K562 (cell line): Measurements from ENCODE around the gene NR1H3. TPM values are rescaled to one million over a fixed set of nuclear protein-coding genes. Genes with fewer than 3 reads are reported as not detected.

Source experiments
- ADNP ChIP-seq: fragments of 200-800 bp; sonication (Bioruptor generic); IDR thresholded peaks from 2 replicates; pipeline ENCODE4 v1.6.1; 2016; ENCODE audit warnings: missing genetic modification characterization, missing compliant biosample characterization
- AFF4 ChIP-seq: sonication (generic); formaldehyde crosslinking; IDR thresholded peaks from 2 replicates; pipeline ENCODE4 v1.8.0; 2023; ENCODE audit warnings: mild to moderate bottlenecking, missing genetic modification reagents
- ASH1L ChIP-seq: fragments of 450-650 bp; IDR thresholded peaks from 2 replicates; pipeline ENCODE4 v1.6.1; 2018; ENCODE audit warnings: borderline replicate concordance, mild to moderate bottlenecking, low read depth; ENCODE audit not compliant: partially characterized antibody
- DEAF1 ChIP-seq: fragments of 450-650 bp; formaldehyde crosslinking; IDR thresholded peaks from 2 replicates; pipeline ENCODE4 v1.4.0; 2020; ENCODE audit warnings: mild to moderate bottlenecking, moderate library complexity
- HDAC1 ChIP-seq, 2 experiments: fragments of 450-650 bp; IDR thresholded peaks; 2 replicates each; pipeline ENCODE4 v1.6.1; 2016 to 2017; ENCODE audit warnings: inconsistent platforms in 1 of 2, mild to moderate bottlenecking in 1 of 2, moderate library complexity in 1 of 2
- MCM7 ChIP-seq, 2 experiments: fragments of 450-650 bp; IDR thresholded peaks; 2 replicates each; pipeline ENCODE4 v1.6.1; 2016 to 2018
- POLR2B ChIP-seq: fragments of 450-650 bp; IDR thresholded peaks from 2 replicates; pipeline ENCODE4 v1.6.1; 2018; ENCODE audit warnings: low read depth; ENCODE audit not compliant: partially characterized antibody
- SREBF1 ChIP-seq: fragments of 150-350 bp; IDR thresholded peaks from 2 replicates; pipeline ENCODE4 v1.6.1; 2014; ENCODE audit warnings: antibody characterized with exemption, low read depth, low read length, borderline replicate concordance
- YBX1 ChIP-seq: fragments of 450-650 bp; IDR thresholded peaks from 2 replicates; pipeline ENCODE4 v1.7.1; 2016; ENCODE audit warnings: mild to moderate bottlenecking
- ZNF197 ChIP-seq: fragments of 200-800 bp; sonication (Bioruptor generic); IDR thresholded peaks from 2 replicates; pipeline ENCODE4 v1.6.1; 2016; ENCODE audit warnings: low read depth, missing genetic modification characterization, missing compliant biosample characterization
- ZNF3 ChIP-seq: fragments of 250-450 bp; sonication (Bioruptor Pico); IDR thresholded peaks from 2 replicates; pipeline ENCODE4 v1.5.0; 2021; ENCODE audit warnings: mild to moderate bottlenecking, moderate library complexity
- ZNF384 ChIP-seq: IDR thresholded peaks from 2 replicates; pipeline ENCODE4 v1.6.1; 2012; ENCODE audit warnings: low read depth, low read length, improper control_type of control experiment
- ZNF740 ChIP-seq, 3 experiments: fragments of 200-800 bp in 1 of 3; sonication (Bioruptor generic) in 1 of 3; sonication (generic) in 1 of 3; formaldehyde crosslinking in 1 of 3; IDR thresholded peaks; 2 replicates each; pipeline versions ENCODE4 v1.6.1 to v1.8.0; 2016 to 2022; ENCODE audit warnings: mild to moderate bottlenecking in 2 of 3, missing compliant biosample characterization in 2 of 3, missing genetic modification characterization in 2 of 3, missing genetic modification reagents in 1 of 3
- polyA plus RNA-seq, 8 experiments: library from polyadenylated mRNA; depleted of rRNA in 4 of 8; stranded (reverse) in 5 of 8; unstranded in 3 of 8; fragments of >200 nt; fragmentation: Nextera tagmentation in 2 of 8; fragmentation: Illumina TruSeq in 1 of 8; extraction: Ambion mirVana in 2 of 8; extraction: Trizol in 1 of 8; gene quantifications; 2 replicates each; pipeline versions ENCODE4 v1.2.1 to v1.2.3, GENCODE V29; 2011 to 2014; ENCODE audit warnings: inconsistent platforms in 1 of 8, missing spikeins in 1 of 8
- total RNA-seq, 7 experiments: library from RNA; depleted of rRNA in 6 of 7; stranded (reverse); fragments of >200 nt in 6 of 7; fragmentation: Illumina TruSeq in 2 of 7; extraction: Trizol in 2 of 7; gene quantifications; 2 replicates each; pipeline versions ENCODE4 v1.2.1 to v1.2.3, GENCODE V29; 2011 to 2021; ENCODE audit warnings: low replicate concordance in 1 of 7
- TF ChIP-seq, protein P1 (sequence below): fragments of 450-650 bp; conservative IDR thresholded peaks from 2 replicates; pipeline ENCODE4 v1.6.1; 2016; ENCODE audit warnings: missing genetic modification characterization, low read depth, mild to moderate bottlenecking, control low read depth, missing compliant biosample characterization
- TF ChIP-seq, protein P2 (sequence below): sonication (generic); formaldehyde crosslinking; IDR thresholded peaks from 2 replicates; pipeline ENCODE4 v1.8.0; 2022; ENCODE audit warnings: mild to moderate bottlenecking, low read depth, missing genetic modification reagents
- TF ChIP-seq, protein P3 (sequence below): fragments of 250-450 bp; sonication (Bioruptor Pico); IDR thresholded peaks from 2 replicates; pipeline ENCODE4 v1.5.0; 2020; ENCODE audit warnings: mild to moderate bottlenecking, borderline replicate concordance

Gene NR1H3
- total and polyA plus RNA-seq, 9 of the 15 experiments (the other 6 are each of a cell fraction or from before 2014, with no cell fraction given): 8.2 to 26.0 (median 11.9) TPM

DNA sequence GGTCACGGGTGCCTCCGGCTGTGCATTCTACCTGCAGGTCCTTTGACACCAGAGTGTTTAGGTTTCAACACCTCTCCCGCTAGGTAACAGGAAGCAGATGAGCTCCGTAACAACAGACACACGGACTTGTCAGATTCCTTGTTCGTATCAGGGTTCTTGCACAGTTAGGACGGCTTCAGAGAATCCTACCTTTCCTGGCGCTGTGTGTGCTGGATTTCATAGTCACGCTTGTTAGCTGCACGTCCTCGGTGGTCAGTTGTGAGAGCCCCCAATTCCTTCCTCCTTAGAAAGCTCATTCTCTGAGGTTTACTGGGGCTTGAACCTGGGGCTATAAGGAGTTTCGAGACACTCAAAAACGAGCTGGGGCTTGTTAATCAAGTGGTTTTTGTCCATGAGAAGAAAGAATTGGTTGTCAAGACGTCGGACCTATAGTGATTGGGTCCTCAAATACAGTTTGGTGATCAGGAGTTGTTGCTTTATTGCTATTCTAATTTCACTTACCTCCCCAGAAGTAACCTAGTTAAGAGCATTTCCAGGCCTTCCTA is 42.4 kb upstream of the NR1H3 start (continued):
- TF ChIP-seq HDAC1 (IDR thresholded peaks at IDR 0.05): no peak
- TF ChIP-seq ASH1L: no peak
- TF ChIP-seq ZNF197 (CRISPR knock-in tag): no peak
- no peak for TF ChIP-seq DEAF1 (CRISPR knock-in tag)
- TF ChIP-seq ZNF384: no peak
- TF ChIP-seq, protein P1, sequence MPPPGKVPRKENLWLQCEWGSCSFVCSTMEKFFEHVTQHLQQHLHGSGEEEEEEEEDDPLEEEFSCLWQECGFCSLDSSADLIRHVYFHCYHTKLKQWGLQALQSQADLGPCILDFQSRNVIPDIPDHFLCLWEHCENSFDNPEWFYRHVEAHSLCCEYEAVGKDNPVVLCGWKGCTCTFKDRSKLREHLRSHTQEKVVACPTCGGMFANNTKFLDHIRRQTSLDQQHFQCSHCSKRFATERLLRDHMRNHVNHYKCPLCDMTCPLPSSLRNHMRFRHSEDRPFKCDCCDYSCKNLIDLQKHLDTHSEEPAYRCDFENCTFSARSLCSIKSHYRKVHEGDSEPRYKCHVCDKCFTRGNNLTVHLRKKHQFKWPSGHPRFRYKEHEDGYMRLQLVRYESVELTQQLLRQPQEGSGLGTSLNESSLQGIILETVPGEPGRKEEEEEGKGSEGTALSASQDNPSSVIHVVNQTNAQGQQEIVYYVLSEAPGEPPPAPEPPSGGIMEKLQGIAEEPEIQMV (tag): no peak
- no peak for TF ChIP-seq POLR2B
- peak; percentile 75; the same call in 1 of the 2 replicates for TF ChIP-seq AFF4 (CRISPR knock-in tag)
- no peak for TF ChIP-seq YBX1
- TF ChIP-seq, protein P2, sequence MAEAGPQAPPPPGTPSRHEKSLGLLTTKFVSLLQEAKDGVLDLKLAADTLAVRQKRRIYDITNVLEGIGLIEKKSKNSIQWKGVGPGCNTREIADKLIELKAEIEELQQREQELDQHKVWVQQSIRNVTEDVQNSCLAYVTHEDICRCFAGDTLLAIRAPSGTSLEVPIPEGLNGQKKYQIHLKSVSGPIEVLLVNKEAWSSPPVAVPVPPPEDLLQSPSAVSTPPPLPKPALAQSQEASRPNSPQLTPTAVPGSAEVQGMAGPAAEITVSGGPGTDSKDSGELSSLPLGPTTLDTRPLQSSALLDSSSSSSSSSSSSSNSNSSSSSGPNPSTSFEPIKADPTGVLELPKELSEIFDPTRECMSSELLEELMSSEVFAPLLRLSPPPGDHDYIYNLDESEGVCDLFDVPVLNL (CRISPR knock-in tag): no peak
- no peak for TF ChIP-seq ADNP (tag)
- TF ChIP-seq ZNF740 (CRISPR knock-in tag; IDR thresholded peaks at IDR 0.05): no peak
- no peak for TF ChIP-seq ZNF740 (tag; IDR thresholded peaks at IDR 0.05)
- TF ChIP-seq, protein P3, sequence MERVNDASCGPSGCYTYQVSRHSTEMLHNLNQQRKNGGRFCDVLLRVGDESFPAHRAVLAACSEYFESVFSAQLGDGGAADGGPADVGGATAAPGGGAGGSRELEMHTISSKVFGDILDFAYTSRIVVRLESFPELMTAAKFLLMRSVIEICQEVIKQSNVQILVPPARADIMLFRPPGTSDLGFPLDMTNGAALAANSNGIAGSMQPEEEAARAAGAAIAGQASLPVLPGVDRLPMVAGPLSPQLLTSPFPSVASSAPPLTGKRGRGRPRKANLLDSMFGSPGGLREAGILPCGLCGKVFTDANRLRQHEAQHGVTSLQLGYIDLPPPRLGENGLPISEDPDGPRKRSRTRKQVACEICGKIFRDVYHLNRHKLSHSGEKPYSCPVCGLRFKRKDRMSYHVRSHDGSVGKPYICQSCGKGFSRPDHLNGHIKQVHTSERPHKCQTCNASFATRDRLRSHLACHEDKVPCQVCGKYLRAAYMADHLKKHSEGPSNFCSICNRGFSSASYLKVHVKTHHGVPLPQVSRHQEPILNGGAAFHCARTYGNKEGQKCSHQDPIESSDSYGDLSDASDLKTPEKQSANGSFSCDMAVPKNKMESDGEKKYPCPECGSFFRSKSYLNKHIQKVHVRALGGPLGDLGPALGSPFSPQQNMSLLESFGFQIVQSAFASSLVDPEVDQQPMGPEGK (CRISPR knock-in tag): no peak
- TF ChIP-seq SREBF1: no peak
- TF ChIP-seq ZNF3: no peak
- TF ChIP-seq MCM7 (IDR thresholded peaks at IDR 0.05): no peak
